BLaER1 (cell line): ENCODE results near the gene INTS1.

Source experiments
- H3K27ac ChIP-seq: shearing (Covaris generic); formaldehyde crosslinking; 2 replicates; pipeline ENCODE4 v1.8.1; 2022
- H3K27me3 ChIP-seq: shearing (Covaris generic); formaldehyde crosslinking; 2 replicates; pipeline ENCODE4 v1.8.1; 2022
- H3K36me3 ChIP-seq: shearing (Covaris generic); formaldehyde crosslinking; 2 replicates; pipeline ENCODE4 v1.8.1; 2022
- H3K4me1 ChIP-seq: shearing (Covaris generic); formaldehyde crosslinking; 2 replicates; pipeline ENCODE4 v1.8.1; 2022
- H3K4me2 ChIP-seq: shearing (Covaris generic); formaldehyde crosslinking; 2 replicates; pipeline ENCODE4 v1.8.1; 2022
- H3K4me3 ChIP-seq: shearing (Covaris generic); formaldehyde crosslinking; 2 replicates; pipeline ENCODE4 v1.8.1; 2022
- H3K9ac ChIP-seq: shearing (Covaris generic); formaldehyde crosslinking; 2 replicates; pipeline ENCODE4 v1.8.1; 2022
- H3K9me3 ChIP-seq: shearing (Covaris generic); formaldehyde crosslinking; 2 replicates; pipeline ENCODE4 v1.8.1; 2022
- H4K20me1 ChIP-seq: shearing (Covaris generic); formaldehyde crosslinking; 2 replicates; pipeline ENCODE4 v1.8.1; 2022
- Cebpa-rat ChIP-seq: shearing (Covaris generic); IDR thresholded peaks from 2 replicates; pipeline ENCODE4 v1.8.1; 2022

INTS1 gene

DNA sequence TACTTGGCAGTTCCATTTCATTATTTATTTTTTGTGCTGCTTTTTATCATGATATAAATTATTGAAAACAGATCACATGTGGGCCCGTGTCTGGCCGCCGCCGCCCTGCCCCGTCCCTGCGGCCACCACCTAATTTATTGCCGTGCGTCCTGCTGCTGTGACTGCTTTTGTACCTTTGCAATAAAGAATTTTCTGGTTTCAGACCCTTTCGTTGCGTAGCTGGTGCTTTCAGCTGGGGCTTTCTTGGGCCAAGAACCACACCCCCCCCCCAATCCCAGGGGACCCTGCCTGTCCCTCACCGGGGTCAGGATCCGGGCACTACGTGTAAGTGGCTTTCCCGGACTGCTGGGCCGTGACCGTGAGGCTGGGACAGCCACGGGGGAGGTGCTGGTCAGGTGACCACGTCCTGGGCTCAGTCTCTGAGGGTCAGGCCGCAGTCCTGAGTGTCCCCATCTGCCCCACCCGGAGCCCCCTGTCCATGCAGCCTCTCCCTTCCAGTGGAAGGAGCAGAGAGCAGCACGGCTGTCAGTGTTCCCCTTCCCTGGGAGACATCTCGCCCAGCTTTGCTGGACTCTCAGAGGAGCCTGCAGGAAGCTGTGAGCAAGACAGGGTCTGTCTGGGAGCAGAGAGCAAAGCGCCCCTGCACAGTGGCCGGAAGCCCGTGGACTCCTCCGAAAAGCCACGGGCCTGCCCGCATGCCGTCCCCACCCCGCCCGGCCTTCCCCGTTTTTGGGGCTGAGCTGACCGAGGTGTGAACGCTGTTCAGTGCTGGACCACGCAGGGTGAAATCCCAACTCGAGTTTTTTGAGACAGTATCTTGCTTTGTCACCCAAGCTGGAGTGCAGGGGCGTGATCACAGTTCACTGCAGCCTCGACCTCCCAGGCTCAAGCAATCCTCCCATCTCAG is 38.9 kb upstream of the INTS1 start:
- Histone ChIP-seq H3K9ac (peak overlapping the region; percentile 48; the same call in 1 of the 2 replicates), H3K27ac (peak overlapping the region; percentile 35; the same call in 1 of the 2 replicates), H3K9me3 (no peaks in the 10 kb centered on the region), H3K4me2 (peak overlapping the region; percentile 80), H3K27me3 (no peaks in the 10 kb centered on the region), H4K20me1 (peaks cover 78% of the 10 kb centered on the region), H3K4me3 (no peak overlapping the region; the same call in 1 of the 2 replicates), H3K36me3 (peaks cover 62% of the 10 kb centered on the region), H3K4me1 (peaks cover 97% of the 10 kb centered on the region)
- no peak for TF ChIP-seq Cebpa-rat

DNA sequence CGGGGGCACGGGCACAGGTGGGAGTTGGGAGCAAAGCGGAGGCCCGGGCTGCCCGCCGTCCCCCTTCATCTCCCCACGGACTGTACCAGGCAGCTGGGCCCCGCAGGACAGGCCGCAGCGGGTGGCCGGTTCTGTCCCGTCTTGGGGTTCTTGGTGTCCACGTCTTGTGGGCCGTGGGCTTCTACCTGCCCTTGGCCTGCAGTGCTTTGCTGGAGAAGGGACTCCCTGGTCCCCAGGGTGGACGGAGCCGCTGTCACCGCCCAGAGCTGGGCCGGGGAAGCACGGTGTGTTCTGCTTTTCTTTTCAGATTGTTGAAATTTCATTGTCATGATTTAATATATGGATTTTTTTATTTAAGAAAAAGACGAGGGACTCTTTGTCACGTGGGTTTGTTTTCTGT is 38.1 kb upstream of the INTS1 start:
- H4K20me1 ChIP-seq, result peaks cover 86% of the 10 kb centered on the region
- TF ChIP-seq Cebpa-rat, result no peak
- peaks cover 70% of the 10 kb centered on the region for H3K36me3 ChIP-seq
- 0 out of 2 replicates have a peak overlapping the region, but pooled peaks have one; percentile 59 for H3K27ac ChIP-seq
- H3K27me3 ChIP-seq, result no peaks in the 10 kb centered on the region
- H3K9me3 ChIP-seq, result no peaks in the 10 kb centered on the region
- H3K4me3 ChIP-seq, result no peak overlapping the region; the same call in 1 of the 2 replicates
- H3K9ac ChIP-seq, result peak overlapping the region; percentile 48; the same call in 1 of the 2 replicates
- peak overlapping the region; percentile 80 for H3K4me2 ChIP-seq
- H3K4me1 ChIP-seq, result peaks cover 97% of the 10 kb centered on the region

DNA sequence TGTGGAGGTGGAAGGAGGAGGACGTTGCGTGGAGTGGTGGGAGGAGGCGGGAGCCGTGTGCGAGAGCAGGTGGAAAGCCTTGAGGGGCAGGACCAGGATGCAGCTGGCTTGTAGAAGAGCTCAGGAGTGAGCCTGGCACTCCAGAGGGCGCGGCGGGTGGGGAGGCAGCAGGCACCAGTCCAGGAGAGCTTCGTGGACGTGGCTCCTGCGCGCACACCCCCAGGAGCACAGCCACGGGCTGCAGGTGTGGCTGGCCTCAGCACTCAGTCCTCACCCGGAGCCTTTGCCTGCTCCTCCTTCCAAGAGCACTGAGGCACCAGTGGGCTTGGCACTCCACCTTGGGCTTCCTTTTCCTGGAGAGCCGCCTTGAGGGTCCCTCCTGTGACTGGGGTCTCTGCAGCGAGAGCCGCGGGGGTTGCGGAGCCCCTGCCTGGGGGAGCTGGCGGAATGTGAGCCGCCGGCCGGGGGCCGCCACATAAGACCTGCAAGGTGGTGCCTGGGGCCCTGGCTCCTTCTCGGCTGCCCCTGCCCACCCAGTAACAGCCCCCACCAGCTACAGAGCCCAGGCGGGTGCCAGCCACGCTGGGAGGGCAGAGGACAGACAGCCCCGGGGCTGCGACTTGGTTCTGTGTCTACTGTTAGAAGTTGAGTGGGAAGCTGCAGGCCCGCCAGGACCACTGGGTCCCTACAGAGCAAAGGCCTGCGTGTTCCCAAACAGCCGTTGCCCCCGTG is 37.4 kb upstream of the INTS1 start:
- no peaks in the 10 kb centered on the region for H3K9me3 ChIP-seq
- no peak for TF ChIP-seq Cebpa-rat
- H3K4me1 ChIP-seq, result peaks cover 97% of the 10 kb centered on the region
- H3K27ac ChIP-seq, result peak overlapping the region; percentile 59
- peaks cover 93% of the 10 kb centered on the region for H4K20me1 ChIP-seq
- no peaks in the 10 kb centered on the region for H3K27me3 ChIP-seq
- no peak overlapping the region for H3K4me3 ChIP-seq
- H3K9ac ChIP-seq, result peak overlapping the region; percentile 38; the same call in 1 of the 2 replicates
- peak overlapping the region; percentile 80 for H3K4me2 ChIP-seq
- H3K36me3 ChIP-seq, result peaks cover 77% of the 10 kb centered on the region

GRCh38 chr7:1540776-1541271 is 36.6 kb upstream of the INTS1 start:
- H3K4me1 ChIP-seq, result peaks cover 95% of the 10 kb centered on the region

GRCh38 chr7:1539882-1540775 is 35.9 kb upstream of the INTS1 start:
- 0 out of 2 replicates have a peak overlapping the region, but pooled peaks have one; percentile 59 for H3K27ac ChIP-seq
- no peak overlapping the region; the same call in 1 of the 2 replicates for H3K9ac ChIP-seq
- H3K9me3 ChIP-seq, result no peaks in the 10 kb centered on the region
- H3K36me3 ChIP-seq, result peaks cover 91% of the 10 kb centered on the region
- H3K4me3 ChIP-seq, result no peak overlapping the region
- H3K4me1 ChIP-seq, result peaks cover 95% of the 10 kb centered on the region
- H3K27me3 ChIP-seq, result no peaks in the 10 kb centered on the region
- H3K4me2 ChIP-seq, result peak overlapping the region; percentile 80
- no peak for TF ChIP-seq Cebpa-rat
- peaks cover 99% of the 10 kb centered on the region for H4K20me1 ChIP-seq

More at GRCh38 chr7:1540776-1541271, 36.6 kb upstream of the INTS1 start:
- peaks cover 84% of the 10 kb centered on the region for H3K36me3 ChIP-seq
- no peaks in the 10 kb centered on the region for H3K9me3 ChIP-seq
- TF ChIP-seq Cebpa-rat, result no peak
- peak overlapping the region; percentile 80 for H3K4me2 ChIP-seq
- H3K27ac ChIP-seq, result peak overlapping the region; percentile 59; the same call in 1 of the 2 replicates
- H3K27me3 ChIP-seq, result no peaks in the 10 kb centered on the region
- peak overlapping the region; percentile 38; the same call in 1 of the 2 replicates for H3K9ac ChIP-seq
- peaks cover 99% of the 10 kb centered on the region for H4K20me1 ChIP-seq
- H3K4me3 ChIP-seq, result no peak overlapping the region

GRCh38 chr7:1539181-1539881 is 35.1 kb upstream of the INTS1 start:
- H3K9me3 ChIP-seq, result no peaks in the 10 kb centered on the region
- no peak overlapping the region for H3K9ac ChIP-seq
- peaks cover 93% of the 10 kb centered on the region for H3K36me3 ChIP-seq
- no peak overlapping the region for H3K4me3 ChIP-seq
- H3K27me3 ChIP-seq, result no peaks in the 10 kb centered on the region
- peaks cover 95% of the 10 kb centered on the region for H3K4me1 ChIP-seq
- no peak for TF ChIP-seq Cebpa-rat
- no peak overlapping the region for H3K27ac ChIP-seq
- peaks cover 99% of the 10 kb centered on the region for H4K20me1 ChIP-seq
- peak overlapping the region; percentile 28 for H3K4me2 ChIP-seq

GRCh38 chr7:1538544-1539180 is 34.5 kb upstream of the INTS1 start:
- no peak overlapping the region for H3K27ac ChIP-seq
- no peak overlapping the region for H3K4me2 ChIP-seq
- no peaks in the 10 kb centered on the region for H3K9me3 ChIP-seq
- peaks cover 93% of the 10 kb centered on the region for H3K36me3 ChIP-seq
- H4K20me1 ChIP-seq, result peaks cover 99% of the 10 kb centered on the region
- no peak for TF ChIP-seq Cebpa-rat
- H3K9ac ChIP-seq, result no peak overlapping the region
- H3K4me3 ChIP-seq, result no peak overlapping the region
- peaks cover 95% of the 10 kb centered on the region for H3K4me1 ChIP-seq
- H3K27me3 ChIP-seq, result no peaks in the 10 kb centered on the region
